ENCODE data around the gene FRMD3. TPM values are rescaled to one million over a fixed set of nuclear protein-coding genes. Genes with fewer than 3 reads are reported as not detected.

Gene FRMD3
- total and polyA plus RNA-seq, 2 donors (not counting 1 experiment from before 2014, with no cell fraction given), result 0.19 to 0.66 TPM

DNA sequence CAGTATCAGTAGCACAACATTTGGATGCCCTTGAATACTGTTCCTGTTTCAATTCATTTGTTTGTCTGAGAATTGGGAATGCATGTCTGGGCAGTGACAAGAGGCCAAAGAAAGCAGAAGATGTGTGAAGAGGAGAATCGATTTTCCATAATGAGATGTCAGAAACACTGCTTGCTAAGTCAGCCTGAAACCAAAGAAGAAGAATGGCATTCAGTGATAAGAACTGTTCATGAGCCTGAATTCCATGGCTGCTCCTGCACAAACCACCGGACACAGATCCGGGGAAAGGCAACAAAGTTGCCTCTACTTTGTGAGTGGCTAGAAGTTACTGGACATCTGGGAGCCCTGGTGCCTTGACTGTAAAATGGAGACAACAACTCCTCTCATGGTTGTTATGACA lies 268.1 kb downstream of the FRMD3 start:
- no peak overlapping the region for H3K27ac ChIP-seq (ENCODE audit: insufficient read depth, low read length)
- peaks cover 4% of the 10 kb centered on the region for H3K4me1 ChIP-seq (ENCODE audit: control insufficient read depth, extremely low read depth, insufficient read depth, low read length)
- H3K4me3 ChIP-seq (replicated peaks in 1 of 4; ENCODE audit: control extremely low read depth in 1 of 4, insufficient read depth in 1 of 4, low read depth in 3 of 4, low read length in 4 of 4), result no peak overlapping the region
- no peaks in the 10 kb centered on the region for H4K20me1 ChIP-seq (ENCODE audit: control insufficient read depth, extremely low read depth, insufficient read depth, low read length)
- H3K4me2 ChIP-seq (ENCODE audit: extremely low read depth, insufficient read depth, low read length), result no peak overlapping the region
- no peaks in the 10 kb centered on the region for H3K79me2 ChIP-seq (ENCODE audit: control insufficient read depth, insufficient read depth, low read length)
- peak in 1 of 2 donors; percentile 56 for DNase-seq (ENCODE audit: low read depth in 2 of 2)
- TF ChIP-seq EZH2 (IDR thresholded peaks at IDR 0.05; ENCODE audit: low read length, missing control alignments), result no peak
- TF ChIP-seq, protein P1, sequence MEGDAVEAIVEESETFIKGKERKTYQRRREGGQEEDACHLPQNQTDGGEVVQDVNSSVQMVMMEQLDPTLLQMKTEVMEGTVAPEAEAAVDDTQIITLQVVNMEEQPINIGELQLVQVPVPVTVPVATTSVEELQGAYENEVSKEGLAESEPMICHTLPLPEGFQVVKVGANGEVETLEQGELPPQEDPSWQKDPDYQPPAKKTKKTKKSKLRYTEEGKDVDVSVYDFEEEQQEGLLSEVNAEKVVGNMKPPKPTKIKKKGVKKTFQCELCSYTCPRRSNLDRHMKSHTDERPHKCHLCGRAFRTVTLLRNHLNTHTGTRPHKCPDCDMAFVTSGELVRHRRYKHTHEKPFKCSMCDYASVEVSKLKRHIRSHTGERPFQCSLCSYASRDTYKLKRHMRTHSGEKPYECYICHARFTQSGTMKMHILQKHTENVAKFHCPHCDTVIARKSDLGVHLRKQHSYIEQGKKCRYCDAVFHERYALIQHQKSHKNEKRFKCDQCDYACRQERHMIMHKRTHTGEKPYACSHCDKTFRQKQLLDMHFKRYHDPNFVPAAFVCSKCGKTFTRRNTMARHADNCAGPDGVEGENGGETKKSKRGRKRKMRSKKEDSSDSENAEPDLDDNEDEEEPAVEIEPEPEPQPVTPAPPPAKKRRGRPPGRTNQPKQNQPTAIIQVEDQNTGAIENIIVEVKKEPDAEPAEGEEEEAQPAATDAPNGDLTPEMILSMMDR (conservative IDR thresholded peaks at IDR 0.05 in 1 of 2, IDR thresholded peaks at IDR 0.05 in 1 of 2; ENCODE audit: low read depth in 1 of 2, low read length in 2 of 2), result no peak
- H3K9me3 ChIP-seq (ENCODE audit: control insufficient read depth, insufficient read depth, low read depth, low read length), result no peaks in the 10 kb centered on the region
- no peak overlapping the region for H2AFZ ChIP-seq (ENCODE audit: low read length)
- no peaks in the 10 kb centered on the region for H3K36me3 ChIP-seq (ENCODE audit: control insufficient read depth, insufficient read depth, low read length)
- H3K27me3 ChIP-seq (ENCODE audit: control insufficient read depth, insufficient read depth, low read length), result no peaks in the 10 kb centered on the region
- no peak overlapping the region for H3K9ac ChIP-seq (ENCODE audit: insufficient read depth, low read length)

- DNase-seq (ENCODE audit: low read depth in 2 of 2), result peak in 1 of 2 donors; percentile 23
- Histone ChIP-seq H3K4me1 (ENCODE audit: control insufficient read depth, extremely low read depth, insufficient read depth, low read length) (peaks cover 4% of the 10 kb centered on the region), H3K79me2 (ENCODE audit: control insufficient read depth, insufficient read depth, low read length) (no peaks in the 10 kb centered on the region), H2AFZ (ENCODE audit: low read length) (no peak overlapping the region), H3K27me3 (ENCODE audit: control insufficient read depth, insufficient read depth, low read length) (no peaks in the 10 kb centered on the region), H3K9me3 (ENCODE audit: control insufficient read depth, insufficient read depth, low read depth, low read length) (no peaks in the 10 kb centered on the region), H3K9ac (ENCODE audit: insufficient read depth, low read length) (no peak overlapping the region), H4K20me1 (ENCODE audit: control insufficient read depth, extremely low read depth, insufficient read depth, low read length) (no peaks in the 10 kb centered on the region), H3K27ac (ENCODE audit: insufficient read depth, low read length) (no peak overlapping the region), H3K36me3 (ENCODE audit: control insufficient read depth, insufficient read depth, low read length) (no peaks in the 10 kb centered on the region), H3K4me2 (ENCODE audit: extremely low read depth, insufficient read depth, low read length) (no peak overlapping the region), H3K4me3 (replicated peaks in 1 of 4; ENCODE audit: control extremely low read depth in 1 of 4, insufficient read depth in 1 of 4, low read depth in 3 of 4, low read length in 4 of 4) (no peak overlapping the region)
- TF ChIP-seq, protein P1 (conservative IDR thresholded peaks at IDR 0.05 in 1 of 2, IDR thresholded peaks at IDR 0.05 in 1 of 2; ENCODE audit: low read depth in 1 of 2, low read length in 2 of 2), result no peak
- TF ChIP-seq EZH2 (IDR thresholded peaks at IDR 0.05; ENCODE audit: low read length, missing control alignments), result no peak
These were observed 270.5 kb downstream of the FRMD3 start for GRCh38 chr9:83267741-83268140.

GRCh38 chr9:83266666-83267496 lies 271.3 kb downstream of the FRMD3 start:
- no peak overlapping the region for H3K4me3 ChIP-seq (replicated peaks in 1 of 4; ENCODE audit: control extremely low read depth in 1 of 4, insufficient read depth in 1 of 4, low read depth in 3 of 4, low read length in 4 of 4)
- DNase-seq (ENCODE audit: low read depth in 2 of 2), result peak in 1 of 2 donors; percentile 22
- peaks cover 4% of the 10 kb centered on the region for H3K4me1 ChIP-seq (ENCODE audit: control insufficient read depth, extremely low read depth, insufficient read depth, low read length)
- H3K36me3 ChIP-seq (ENCODE audit: control insufficient read depth, insufficient read depth, low read length), result no peaks in the 10 kb centered on the region
- no peaks in the 10 kb centered on the region for H3K27me3 ChIP-seq (ENCODE audit: control insufficient read depth, insufficient read depth, low read length)
- no peak for TF ChIP-seq EZH2 (IDR thresholded peaks at IDR 0.05; ENCODE audit: low read length, missing control alignments)
- TF ChIP-seq, protein P1 (conservative IDR thresholded peaks at IDR 0.05 in 1 of 2, IDR thresholded peaks at IDR 0.05 in 1 of 2; ENCODE audit: low read depth in 1 of 2, low read length in 2 of 2), result no peak
- H3K4me2 ChIP-seq (ENCODE audit: extremely low read depth, insufficient read depth, low read length), result no peak overlapping the region
- no peaks in the 10 kb centered on the region for H3K79me2 ChIP-seq (ENCODE audit: control insufficient read depth, insufficient read depth, low read length)
- no peaks in the 10 kb centered on the region for H3K9me3 ChIP-seq (ENCODE audit: control insufficient read depth, insufficient read depth, low read depth, low read length)
- H4K20me1 ChIP-seq (ENCODE audit: control insufficient read depth, extremely low read depth, insufficient read depth, low read length), result no peaks in the 10 kb centered on the region
- no peak overlapping the region for H3K9ac ChIP-seq (ENCODE audit: insufficient read depth, low read length)
- H2AFZ ChIP-seq (ENCODE audit: low read length), result peak overlapping the region; percentile 8
- no peak overlapping the region for H3K27ac ChIP-seq (ENCODE audit: insufficient read depth, low read length)

Data from fibroblast of lung (primary cell).